Caco-2 (cell line): Measurements from ENCODE around the gene CCDC122. TPM values are rescaled to one million over a fixed set of nuclear protein-coding genes. Genes with fewer than 3 reads are reported as not detected.
A peak's percentile ranks its signal among the peaks of the same experiment; 100 is the strongest.

Source experiments
- BruUV-seq: library from RNA; stranded (reverse); fragments of 400-500 nt; replicated peaks from 2 replicates; lab custom pipeline; 2021; lab: Mats Ljungman, UMichigan
- CTCF ChIA-PET: fragments of 300-600 bp; sonication (Branson Sonifier 250); formaldehyde crosslinking; loops from one replicate; lab custom pipeline; 2022; ENCODE audit warnings: antibody characterized with exemption; lab: Charles Lee
- POLR2A ChIA-PET: fragments of 300-600 bp; sonication (Branson Sonifier 250); formaldehyde crosslinking; loops from one replicate; lab custom pipeline; 2022; ENCODE audit warnings: antibody characterized with exemption; lab: Charles Lee
- DNase-seq, 2 experiments: peaks; one replicate each; pipeline versions ENCODE4 v3.0.0 to v3.0.0-alpha.2; 2020 to 2022
- H3K27me3 ChIP-seq: replicated peaks from 2 replicates; pipeline ENCODE4 v1.6.0; 2011; ENCODE audit warnings: low read length; ENCODE audit not compliant: control insufficient read depth, insufficient read depth
- H3K36me3 ChIP-seq: 2 replicates; pipeline ENCODE4 v1.5.1; 2011; ENCODE audit warnings: low read length; ENCODE audit not compliant: control insufficient read depth, insufficient read depth
- H3K4me1 ChIP-seq: fragments of 250-450 bp; sonication (Bioruptor Pico); 2 replicates; pipeline ENCODE4 v1.5.1; 2020; ENCODE audit warnings: mild to moderate bottlenecking
- H3K4me3 ChIP-seq: 2 replicates; pipeline ENCODE4 v1.5.1; 2011; ENCODE audit warnings: low read depth, mild to moderate bottlenecking, control low read depth, low read length
- H3K9me3 ChIP-seq: fragments of 250-450 bp; sonication (Bioruptor Pico); 2 replicates; pipeline ENCODE4 v1.5.1; 2020; ENCODE audit warnings: mild to moderate bottlenecking, moderate library complexity
- H3K27ac Mint-ChIP-seq: one replicate; pipeline ENCODE4 v1.8.0; 2022; ENCODE audit warnings: mixed read lengths; ENCODE audit not compliant: unreplicated experiment
- H3K27me3 Mint-ChIP-seq: one replicate; pipeline ENCODE4 v1.8.0; 2022; ENCODE audit warnings: mixed read lengths; ENCODE audit not compliant: insufficient read depth, unreplicated experiment
- H3K36me3 Mint-ChIP-seq: one replicate; pipeline ENCODE4 v1.8.0; 2022; ENCODE audit warnings: mild to moderate bottlenecking, mixed read lengths; ENCODE audit not compliant: insufficient read depth, unreplicated experiment
- H3K4me1 Mint-ChIP-seq: one replicate; pipeline ENCODE4 v1.8.0; 2022; ENCODE audit warnings: low read depth, mixed read lengths; ENCODE audit not compliant: unreplicated experiment
- H3K4me3 Mint-ChIP-seq: one replicate; pipeline ENCODE4 v1.8.0; 2022; ENCODE audit warnings: mild to moderate bottlenecking, moderate library complexity, mixed read lengths; ENCODE audit not compliant: unreplicated experiment
- H3K9me3 Mint-ChIP-seq: one replicate; pipeline ENCODE4 v1.8.0; 2022; ENCODE audit warnings: mixed read lengths; ENCODE audit not compliant: unreplicated experiment
- CTCF ChIP-seq, 2 experiments: fragments of 200-600 bp in 1 of 2; IDR thresholded peaks; 1 replicate in 1 of 2; 2 replicates in 1 of 2; pipeline versions ENCODE4 v1.5.1 to v1.8.0; 2011 to 2022; ENCODE audit warnings: antibody characterized with exemption in 1 of 2, control low read depth in 1 of 2, inconsistent platforms in 1 of 2, low read depth in 1 of 2, low read length in 1 of 2, mild to moderate bottlenecking in 1 of 2, moderate library complexity in 1 of 2; ENCODE audit not compliant: insufficient read depth in 1 of 2, severe bottlenecking in 1 of 2, unreplicated experiment in 1 of 2
- intact Hi-C: fragments of 100-400 bp; cut with micrococcal nuclease; formaldehyde crosslinking; loops from one replicate; pipeline ENCODE4 v1.10.0; 2022; ENCODE audit not compliant: unreplicated experiment
- total RNA-seq: library from RNA; stranded (reverse); gene quantifications from 2 replicates; pipeline ENCODE4 v1.2.3, GENCODE V29; 2022

Gene CCDC122
- total RNA-seq, 1 experiment from 2014 or later = 15.6 TPM

GRCh38 chr13:43880214-43880855 lies 795 bp upstream of the CCDC122 start:
- BruUV-seq = TSS peak; percentile 35
- Mint-ChIP-seq H3K36me3 (peaks cover 9% of the 10 kb centered on the region), H3K4me3 (peak overlapping the region; percentile 96), H3K27me3 (no peaks in the 10 kb centered on the region), H3K27ac (peak overlapping the region; percentile 92), H3K9me3 (no peaks in the 10 kb centered on the region), H3K4me1 (peaks cover 13% of the 10 kb centered on the region)
- H3K27me3 ChIP-seq = no peaks in the 10 kb centered on the region
- POLR2A ChIA-PET = interaction anchor here (0.6 to 1.4 kb wide), 5 partner anchors 10 to 1166 kb away, joined by 3 to 7 read pairs (median 6); no protein-coding TSS in a partner anchor
- no peak for TF ChIP-seq CTCF (IDR thresholded peaks at IDR 0.05; ENCODE audit: insufficient read depth in 1 of 2, low read depth in 1 of 2, low read length in 1 of 2, severe bottlenecking in 1 of 2, unreplicated experiment in 1 of 2)
- H3K36me3 ChIP-seq = no peaks in the 10 kb centered on the region; the same call in 1 of the 2 replicates
- intact Hi-C loops = no loop called here
- no peak for DNase-seq
- CTCF ChIA-PET = interaction anchor here (2.7 kb wide), 1 partner anchor 14 kb away, joined by 6 read pairs; no protein-coding TSS in a partner anchor
- H3K4me1 ChIP-seq = 0 out of 2 replicates have a peak, but pooled peaks cover 5% of the 10 kb centered on the region
- no peaks in the 10 kb centered on the region for H3K9me3 ChIP-seq
- peak overlapping the region; percentile 88 for H3K4me3 ChIP-seq

GRCh38 chr13:43879755-43880181 lies 228 bp upstream of the CCDC122 start, which contains the start of gene LACC1:
LACC1 (plus strand) TSS chr13:43879904; CDS start chr13:43880986, 1,082 bp downstream.
- Mint-ChIP-seq H3K4me3 (peak within 1 kb of the TSS; percentile 96), H3K27me3 (no peaks in the 10 kb centered on the region), H3K4me1 (peaks cover 13% of the 10 kb centered on the region), H3K27ac (peak within 1 kb of the TSS; percentile 92), H3K36me3 (peaks cover 9% of the 10 kb centered on the region), H3K9me3 (no peaks in the 10 kb centered on the region)
- Histone ChIP-seq H3K4me3 (peak within 1 kb of the TSS; percentile 88), H3K9me3 (no peaks in the 10 kb centered on the region), H3K27me3 (no peaks in the 10 kb centered on the region), H3K36me3 (no peaks in the 10 kb centered on the region; the same call in 1 of the 2 replicates), H3K4me1 (0 out of 2 replicates have a peak, but pooled peaks cover 5% of the 10 kb centered on the region)
- BruUV-seq = no TSS peak
- ChIA-PET CTCF (interaction anchor here (2.7 kb wide), 1 partner anchor 15 kb away, joined by 6 read pairs; no protein-coding TSS in a partner anchor), POLR2A (interaction anchor here (0.6 to 1.7 kb wide), 8 partner anchors 11 to 1167 kb away, joined by 3 to 9 read pairs (median 6); no protein-coding TSS in a partner anchor)
- intact Hi-C loops = loop anchor here (2.0 to 10.0 kb wide), 4 partner anchors 65 to 577 kb away; partner anchors contain the start of gene ENOX1
- no peak for TF ChIP-seq CTCF (IDR thresholded peaks at IDR 0.05; ENCODE audit: insufficient read depth in 1 of 2, low read depth in 1 of 2, low read length in 1 of 2, severe bottlenecking in 1 of 2, unreplicated experiment in 1 of 2)
- DNase-seq = peak; percentile 62 to 69

GRCh38 chr13:43877766-43878165 lies 1.8 kb downstream of the CCDC122 start:
- ChIA-PET POLR2A (interaction anchor here (0.6 kb wide), 1 partner anchor 29 kb away, joined by 4 read pairs; no protein-coding TSS in a partner anchor), CTCF (no interaction called here)
- H3K36me3 ChIP-seq = no peaks in the 10 kb centered on the region; the same call in 1 of the 2 replicates
- TF ChIP-seq CTCF (IDR thresholded peaks at IDR 0.05; ENCODE audit: insufficient read depth in 1 of 2, low read depth in 1 of 2, low read length in 1 of 2, severe bottlenecking in 1 of 2, unreplicated experiment in 1 of 2) = no peak
- intact Hi-C loops = loop anchor here (2.0 to 10.0 kb wide), 4 partner anchors 63 to 575 kb away; partner anchors contain the start of gene ENOX1
- no peak for DNase-seq
- no peaks in the 10 kb centered on the region for H3K9me3 ChIP-seq
- Mint-ChIP-seq H3K27me3 (no peaks in the 10 kb centered on the region), H3K4me1 (peaks cover 13% of the 10 kb centered on the region), H3K4me3 (peak overlapping the region; percentile 96), H3K36me3 (peaks cover 9% of the 10 kb centered on the region), H3K9me3 (no peaks in the 10 kb centered on the region), H3K27ac (no peak overlapping the region)
- H3K4me3 ChIP-seq = no peak overlapping the region
- no TSS peak for BruUV-seq
- 0 out of 2 replicates have a peak, but pooled peaks cover 5% of the 10 kb centered on the region for H3K4me1 ChIP-seq
- no peaks in the 10 kb centered on the region for H3K27me3 ChIP-seq
